Small intestine (tissue), 7 donors: ENCODE measurements around the gene P2RY6. TPM values are rescaled to one million over a fixed set of nuclear protein-coding genes. Genes with fewer than 3 reads are reported as not detected.

Source experiments
- DNase-seq, 2 donors: peaks; one replicate each; pipeline versions ENCODE4 v3.0.0 to v3.0.0-alpha.2; 2013
- FAIRE-seq: peaks from 2 replicates; lab custom pipeline; 2012; peaks lifted over from hg19 to GRCh38; lab: Jason Lieb, UNC
- H3K27ac ChIP-seq, 3 donors: one replicate each; pipeline ENCODE4 v1.5.1; 2013; ENCODE audit warnings: low read length in 2 of 3, mild to moderate bottlenecking in 2 of 3, control low read depth in 1 of 3, inconsistent platforms in 1 of 3, low read depth in 1 of 3, moderate library complexity in 1 of 3
- H3K27me3 ChIP-seq, 3 donors: one replicate each; pipeline ENCODE4 v1.6.1; 2013; ENCODE audit warnings: low read length in 3 of 3, inconsistent platforms in 1 of 3; ENCODE audit not compliant: control insufficient read depth in 3 of 3, insufficient read depth in 3 of 3
- H3K36me3 ChIP-seq, 3 donors: one replicate each; pipeline ENCODE4 v1.6.1; 2013; ENCODE audit warnings: low read length in 3 of 3, inconsistent platforms in 1 of 3, low read depth in 1 of 3, mild to moderate bottlenecking in 1 of 3, moderate library complexity in 1 of 3; ENCODE audit not compliant: control insufficient read depth in 3 of 3, insufficient read depth in 2 of 3
- H3K4me1 ChIP-seq, 3 donors: one replicate each; pipeline ENCODE4 v1.6.1; 2013; ENCODE audit warnings: low read length in 2 of 3, inconsistent platforms in 1 of 3, low read depth in 1 of 3, mild to moderate bottlenecking in 1 of 3, moderate library complexity in 1 of 3; ENCODE audit not compliant: control insufficient read depth in 3 of 3, insufficient read depth in 2 of 3
- H3K4me3 ChIP-seq, 3 donors: one replicate each; pipeline ENCODE4 v1.5.1; 2013; ENCODE audit warnings: low read length in 3 of 3, control low read depth in 1 of 3, inconsistent platforms in 1 of 3, low read depth in 1 of 3, mild to moderate bottlenecking in 1 of 3, moderate library complexity in 1 of 3
- H3K9me3 ChIP-seq, 2 donors: one replicate each; pipeline ENCODE4 v1.6.1; 2013; ENCODE audit warnings: low read depth in 1 of 2, low read length in 1 of 2; ENCODE audit not compliant: control insufficient read depth in 2 of 2, insufficient read depth in 1 of 2
- WGBS, 3 donors: extraction: QIAGEN DNeasy Blood & Tissue Kit; methylation state at CpG; one replicate each; pipeline ENCODE4 v1.1.7; 2013; 5-methylcytosine and 5-hydroxymethylcytosine counted together
- polyA plus RNA-seq, 4 donors: library from polyadenylated mRNA; stranded (reverse) in 3 of 4; unstranded in 1 of 4; fragments of 200-250 nt in 3 of 4; fragments of 120-200 nt in 1 of 4; gene quantifications; one replicate each; pipeline versions ENCODE4 v1.2.1 to v1.2.3, GENCODE V29; 2013
- donor health status: healthy with polysubstance abuse.
- donor health status: control.
- donor health status: control.
- donor health status: Bipolar disorder and iron deficiency.
- donor health status: healthy.

The P2RY6 gene
- polyA plus RNA-seq, 4 donors, result 0.67 to 46.0 (median 3.1) TPM

DNA sequence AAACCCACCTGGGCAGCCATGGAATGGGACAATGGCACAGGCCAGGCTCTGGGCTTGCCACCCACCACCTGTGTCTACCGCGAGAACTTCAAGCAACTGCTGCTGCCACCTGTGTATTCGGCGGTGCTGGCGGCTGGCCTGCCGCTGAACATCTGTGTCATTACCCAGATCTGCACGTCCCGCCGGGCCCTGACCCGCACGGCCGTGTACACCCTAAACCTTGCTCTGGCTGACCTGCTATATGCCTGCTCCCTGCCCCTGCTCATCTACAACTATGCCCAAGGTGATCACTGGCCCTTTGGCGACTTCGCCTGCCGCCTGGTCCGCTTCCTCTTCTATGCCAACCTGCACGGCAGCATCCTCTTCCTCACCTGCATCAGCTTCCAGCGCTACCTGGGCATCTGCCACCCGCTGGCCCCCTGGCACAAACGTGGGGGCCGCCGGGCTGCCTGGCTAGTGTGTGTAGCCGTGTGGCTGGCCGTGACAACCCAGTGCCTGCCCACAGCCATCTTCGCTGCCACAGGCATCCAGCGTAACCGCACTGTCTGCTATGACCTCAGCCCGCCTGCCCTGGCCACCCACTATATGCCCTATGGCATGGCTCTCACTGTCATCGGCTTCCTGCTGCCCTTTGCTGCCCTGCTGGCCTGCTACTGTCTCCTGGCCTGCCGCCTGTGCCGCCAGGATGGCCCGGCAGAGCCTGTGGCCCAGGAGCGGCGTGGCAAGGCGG lies 24.5 kb downstream of the P2RY6 start:
- no peak for FAIRE-seq
- Histone ChIP-seq H3K4me3 (no peak overlapping the region), H3K36me3 (peaks cover 0 to 30% (median 0%) of the 10 kb centered on the region in 3 donors), H3K4me1 (peaks cover 0 to 6% (median 0%) of the 10 kb centered on the region in 3 donors), H3K27me3 (no peaks in the 10 kb centered on the region), H3K9me3 (no peaks in the 10 kb centered on the region), H3K27ac (no peak overlapping the region)
- 87 to 94% (median 90%) methylated on average over 35 of the region's 35 CpGs for WGBS, 3 donors
- no peak for DNase-seq

DNA sequence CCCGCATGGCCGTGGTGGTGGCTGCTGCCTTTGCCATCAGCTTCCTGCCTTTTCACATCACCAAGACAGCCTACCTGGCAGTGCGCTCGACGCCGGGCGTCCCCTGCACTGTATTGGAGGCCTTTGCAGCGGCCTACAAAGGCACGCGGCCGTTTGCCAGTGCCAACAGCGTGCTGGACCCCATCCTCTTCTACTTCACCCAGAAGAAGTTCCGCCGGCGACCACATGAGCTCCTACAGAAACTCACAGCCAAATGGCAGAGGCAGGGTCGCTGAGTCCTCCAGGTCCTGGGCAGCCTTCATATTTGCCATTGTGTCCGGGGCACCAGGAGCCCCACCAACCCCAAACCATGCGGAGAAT lies 25.1 kb downstream of the P2RY6 start:
- Histone ChIP-seq H3K4me3 (no peak overlapping the region), H3K9me3 (no peaks in the 10 kb centered on the region), H3K36me3 (peaks cover 0 to 30% (median 0%) of the 10 kb centered on the region in 3 donors), H3K4me1 (peaks cover 0 to under 1% (median 0%) of the 10 kb centered on the region in 3 donors), H3K27ac (no peak overlapping the region), H3K27me3 (no peaks in the 10 kb centered on the region)
- 93 to 95% (median 93%) methylated on average over 18 of the region's 18 CpGs for WGBS, 3 donors
- DNase-seq, result no peak
- FAIRE-seq, result no peak

DNA sequence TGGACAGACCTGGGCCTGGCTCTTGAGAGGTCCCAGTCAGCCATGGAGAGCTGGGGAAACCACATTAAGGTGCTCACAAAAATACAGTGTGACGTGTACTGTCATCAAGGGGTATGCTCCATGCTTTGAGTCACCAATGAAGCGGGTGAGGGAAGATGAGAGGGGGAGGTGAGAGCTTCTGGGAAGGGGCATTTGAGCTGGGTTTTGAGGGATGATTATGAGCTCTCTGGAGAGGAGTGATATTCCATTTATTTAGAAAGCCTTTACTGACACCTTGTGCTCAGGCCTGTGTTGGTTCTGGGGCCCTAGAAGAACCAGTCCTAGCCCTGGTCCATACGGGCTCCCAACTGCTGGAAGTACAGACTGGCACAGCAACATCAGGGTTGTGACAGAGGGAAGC lies 25.6 kb downstream of the P2RY6 start:
- Histone ChIP-seq H3K9me3 (no peaks in the 10 kb centered on the region), H3K27me3 (no peaks in the 10 kb centered on the region), H3K4me3 (no peak overlapping the region), H3K4me1 (no peaks in the 10 kb centered on the region), H3K36me3 (peaks cover 0 to 30% (median 0%) of the 10 kb centered on the region in 3 donors), H3K27ac (no peak overlapping the region)
- FAIRE-seq (no peak), DNase-seq (no peak)
- 72 to 94% (median 93%) methylated on average over 3 of the region's 3 CpGs for WGBS, 3 donors

- H3K4me3 ChIP-seq, result no peak overlapping the region
- 67 to 78% (median 71%) methylated on average over 5 of the region's 5 CpGs for WGBS, 3 donors
- H3K27ac ChIP-seq, result no peak overlapping the region
- no peaks in the 10 kb centered on the region for H3K27me3 ChIP-seq
- H3K9me3 ChIP-seq, result no peaks in the 10 kb centered on the region
- DNase-seq (no peak), FAIRE-seq (no peak)
- no peaks in the 10 kb centered on the region for H3K4me1 ChIP-seq
- peaks cover 0 to 30% (median 0%) of the 10 kb centered on the region in 3 donors for H3K36me3 ChIP-seq
These were observed 26.1 kb downstream of the P2RY6 start for GRCh38 chr11:73298233-73298632.

GRCh38 chr11:73299751-73300150 lies 27.6 kb downstream of the P2RY6 start:
- H3K4me1 ChIP-seq, result no peaks in the 10 kb centered on the region
- no peak overlapping the region for H3K27ac ChIP-seq
- DNase-seq (no peak), FAIRE-seq (no peak)
- H3K36me3 ChIP-seq, result peaks cover 0 to 29% (median 0%) of the 10 kb centered on the region in 3 donors
- no peaks in the 10 kb centered on the region for H3K27me3 ChIP-seq
- no peaks in the 10 kb centered on the region for H3K9me3 ChIP-seq
- no peak overlapping the region for H3K4me3 ChIP-seq
- WGBS, 3 donors, result 87 to 91% (median 88%) methylated on average over 10 of the region's 10 CpGs

- FAIRE-seq, result no peak
- no peaks in the 10 kb centered on the region for H3K9me3 ChIP-seq
- DNase-seq, result no peak
- H3K4me3 ChIP-seq, result no peak overlapping the region
- H3K36me3 ChIP-seq, result peaks cover 0 to 18% (median 0%) of the 10 kb centered on the region in 3 donors
- H3K27ac ChIP-seq, result no peak overlapping the region
- 74 to 82% (median 81%) methylated on average over 7 of the region's 7 CpGs for WGBS, 3 donors
- H3K27me3 ChIP-seq, result no peaks in the 10 kb centered on the region
- peaks cover 0 to 30% (median 0%) of the 10 kb centered on the region in 3 donors for H3K4me1 ChIP-seq
These were observed 34.1 kb downstream of the P2RY6 start for GRCh38 chr11:73306069-73306841.

DNA sequence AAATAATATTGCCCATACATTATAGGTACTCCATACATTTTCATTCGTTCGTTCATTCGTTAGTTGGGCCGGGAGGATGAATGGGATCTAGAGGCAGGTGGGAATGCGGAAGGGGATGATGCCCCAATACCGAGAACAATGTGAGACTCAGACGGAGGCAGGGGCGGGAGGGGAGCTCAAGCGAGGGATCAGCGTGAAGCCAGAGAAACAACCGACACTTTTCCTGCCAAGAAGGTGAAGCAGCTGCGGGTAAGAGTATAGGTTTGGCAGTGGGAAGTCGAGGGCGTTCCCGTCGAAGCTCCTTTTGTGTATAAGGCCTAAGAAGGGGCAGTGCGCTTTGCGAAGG lies 34.8 kb downstream of the P2RY6 start:
- DNase-seq (no peak), FAIRE-seq (no peak)
- Histone ChIP-seq H3K4me1 (peaks cover 0 to 37% (median 0%) of the 10 kb centered on the region in 3 donors), H3K9me3 (no peaks in the 10 kb centered on the region), H3K36me3 (peaks cover 0 to 25% (median 0%) of the 10 kb centered on the region in 3 donors), H3K27me3 (no peaks in the 10 kb centered on the region), H3K4me3 (peak overlapping the region; percentile 4 to 72 (median 60)), H3K27ac (peak overlapping the region in 2 of 3 donors; percentile 78 to 99)
- 14 to 18% (median 15%) methylated on average over 18 of the region's 18 CpGs for WGBS, 3 donors

- Histone ChIP-seq H3K4me1 (peaks cover 0 to 42% (median 0%) of the 10 kb centered on the region in 3 donors), H3K36me3 (peaks cover 0 to 27% (median 0%) of the 10 kb centered on the region in 3 donors), H3K27me3 (no peaks in the 10 kb centered on the region), H3K27ac (peak overlapping the region in 2 of 3 donors; percentile 95 to 99), H3K9me3 (no peaks in the 10 kb centered on the region), H3K4me3 (peak overlapping the region; percentile 52 to 72 (median 60))
- DNase-seq (peak; percentile 84 to 98), FAIRE-seq (no peak)
- 1% methylated on average over 39 to 56 of the region's 56 CpGs for WGBS, 3 donors
These were observed 35.3 kb downstream of the P2RY6 start for GRCh38 chr11:73307323-73308002.
